H1 (cell line): Measurements from ENCODE around the gene PLGRKT. TPM values are rescaled to one million over a fixed set of nuclear protein-coding genes. Genes with fewer than 3 reads are reported as not detected.
"Not testable (repeated sequence)": the region's sequence is repeated elsewhere in the genome, so short reads cannot be mapped to it uniquely, and the experiment has no call there.

Experiments
- CTCF ChIA-PET: fragments of 300-600 bp; sonication (Branson Sonifier 250); formaldehyde crosslinking; loops from one replicate; lab custom pipeline; 2021; ENCODE audit not compliant: partially characterized antibody; lab: Charles Lee
- POLR2A ChIA-PET: fragments of 300-600 bp; sonication (Branson Sonifier 250); formaldehyde crosslinking; loops from one replicate; lab custom pipeline; 2021; ENCODE audit warnings: inconsistent platforms; ENCODE audit not compliant: partially characterized antibody; lab: Charles Lee
- DNase-seq, 2 experiments: peaks; one replicate each; pipeline versions ENCODE4 v3.0.0 to v3.0.0-alpha.2; 2010 to 2022; ENCODE audit warnings: low spot score in 2 of 2, low read depth in 1 of 2, mixed read lengths in 1 of 2
- FAIRE-seq: peaks from 2 replicates; lab custom pipeline; 2011; peaks lifted over from hg19 to GRCh38; lab: Jason Lieb, UNC
- H2AFZ ChIP-seq: 2 replicates; pipeline ENCODE4 v1.8.1; 2012; ENCODE audit warnings: low read length, inconsistent platforms
- H2AK5ac ChIP-seq: 2 replicates; pipeline ENCODE4 v1.6.1; 2013; ENCODE audit warnings: low read depth, low read length
- H2BK120ac ChIP-seq: replicated peaks from 2 replicates; pipeline ENCODE3; 2013; ENCODE audit warnings: low read depth, low read length, inconsistent platforms
- H2BK12ac ChIP-seq: 2 replicates; pipeline ENCODE4 v1.6.1; 2013; ENCODE audit warnings: low read depth, low read length
- H2BK15ac ChIP-seq: 2 replicates; pipeline ENCODE4 v1.6.1; 2013; ENCODE audit warnings: low read length
- H2BK20ac ChIP-seq: 2 replicates; pipeline ENCODE4 v1.6.1; 2013; ENCODE audit warnings: low read length
- H2BK5ac ChIP-seq: 2 replicates; pipeline ENCODE4 v1.6.1; 2013; ENCODE audit warnings: low read depth, low read length
- H3K14ac ChIP-seq: 2 replicates; pipeline ENCODE4 v1.6.1; 2013; ENCODE audit warnings: inconsistent platforms; ENCODE audit not compliant: insufficient read length
- H3K18ac ChIP-seq: 2 replicates; pipeline ENCODE4 v1.6.1; 2013; ENCODE audit warnings: low read length; ENCODE audit errors: extremely low read depth
- H3K23ac ChIP-seq: 2 replicates; pipeline ENCODE4 v1.6.1; 2013; ENCODE audit warnings: inconsistent platforms; ENCODE audit not compliant: insufficient read length
- H3K23me2 ChIP-seq: 2 replicates; pipeline ENCODE4 v1.6.1; 2013; ENCODE audit warnings: low read depth, low read length
- H3K27ac ChIP-seq: 2 replicates; pipeline ENCODE4 v1.6.1; 2011; ENCODE audit warnings: low read depth, low read length, inconsistent platforms
- H3K27me3 ChIP-seq, 4 experiments: replicated peaks in 1 of 4; 1 replicate in 1 of 4; 2 replicates in 3 of 4; pipeline versions ENCODE4 v1.6.1 to v1.8.1; 2011 to 2013; ENCODE audit warnings: low read length in 3 of 4, mild to moderate bottlenecking in 3 of 4, inconsistent platforms in 2 of 4, mixed read lengths in 2 of 4, moderate library complexity in 1 of 4; ENCODE audit not compliant: control insufficient read depth in 3 of 4, insufficient read depth in 3 of 4; ENCODE audit errors: extremely low read depth in 1 of 4
- H3K36me3 ChIP-seq, 4 experiments: 2 replicates each; pipeline versions ENCODE4 v1.6.1 to v1.8.1; 2011 to 2013; ENCODE audit warnings: mild to moderate bottlenecking in 4 of 4, low read length in 3 of 4, moderate library complexity in 2 of 4, control low read depth in 1 of 4, inconsistent platforms in 1 of 4; ENCODE audit not compliant: insufficient read depth in 4 of 4, control insufficient read depth in 2 of 4
- H3K4ac ChIP-seq: replicated peaks from 2 replicates; pipeline ENCODE3; 2013; ENCODE audit warnings: low read length, low read depth, mixed read lengths, inconsistent platforms; ENCODE audit not compliant: insufficient read length
- H3K4me1 ChIP-seq, 4 experiments: replicated peaks in 1 of 4; 1 replicate in 1 of 4; 2 replicates in 3 of 4; pipeline versions ENCODE4 v1.6.1 to v1.8.1; 2011 to 2013; ENCODE audit warnings: low read length in 3 of 4, inconsistent platforms in 2 of 4, mixed read lengths in 1 of 4; ENCODE audit not compliant: insufficient read depth in 4 of 4, control insufficient read depth in 3 of 4
- H3K4me2 ChIP-seq, 2 experiments: 2 replicates each; pipeline versions ENCODE4 v1.6.1 to v1.8.1; 2011 to 2013; ENCODE audit warnings: low read depth in 2 of 2, low read length in 2 of 2, control low read depth in 1 of 2, inconsistent platforms in 1 of 2, mild to moderate bottlenecking in 1 of 2; ENCODE audit not compliant: insufficient read depth in 1 of 2
- H3K4me3 ChIP-seq, 4 experiments: fragments of 200-600, 300-600 bp in 1 of 4; sonication (generic), shearing (Covaris generic), sonication (Bioruptor Twin) in 1 of 4; 2 replicates each; pipeline versions ENCODE4 v1.5.1 to v1.8.1; 2011 to 2016; ENCODE audit warnings: low read length in 4 of 4, low read depth in 3 of 4, control low read depth in 2 of 4, inconsistent platforms in 2 of 4, mild to moderate bottlenecking in 2 of 4, mixed read lengths in 1 of 4, moderate library complexity in 1 of 4; ENCODE audit not compliant: insufficient read depth in 2 of 4; ENCODE audit errors: extremely low read depth in 1 of 4
- H3K56ac ChIP-seq: replicated peaks from 2 replicates; pipeline ENCODE3; 2013; ENCODE audit warnings: low read depth, mild to moderate bottlenecking, mixed read lengths, low read length, inconsistent platforms; ENCODE audit not compliant: insufficient read length
- H3K79me1 ChIP-seq: 2 replicates; pipeline ENCODE4 v1.6.1; 2013; ENCODE audit warnings: low read depth, low read length, control low read depth
- H3K79me2 ChIP-seq, 2 experiments: 2 replicates each; pipeline versions ENCODE4 v1.6.1 to v1.8.1; 2012 to 2013; ENCODE audit warnings: low read length in 2 of 2, mild to moderate bottlenecking in 2 of 2, inconsistent platforms in 1 of 2; ENCODE audit not compliant: insufficient read depth in 2 of 2, control insufficient read depth in 1 of 2
- H3K9ac ChIP-seq, 4 experiments: replicated peaks in 1 of 4; 1 replicate in 1 of 4; 2 replicates in 3 of 4; pipeline versions ENCODE4 v1.6.1 to v1.8.1; 2011 to 2013; ENCODE audit warnings: low read depth in 3 of 4, low read length in 3 of 4, control low read depth in 2 of 4, mild to moderate bottlenecking in 2 of 4, moderate library complexity in 2 of 4, inconsistent platforms in 1 of 4; ENCODE audit errors: extremely low read depth in 1 of 4
- H3K9me3 ChIP-seq, 2 experiments: 2 replicates each; pipeline versions ENCODE4 v1.6.1 to v1.8.1; 2012 to 2013; ENCODE audit warnings: mild to moderate bottlenecking in 2 of 2, moderate library complexity in 2 of 2, control low read depth in 1 of 2, inconsistent platforms in 1 of 2, low read depth in 1 of 2, low read length in 1 of 2, mixed read lengths in 1 of 2; ENCODE audit not compliant: insufficient read depth in 2 of 2
- H4K20me1 ChIP-seq, 2 experiments: replicated peaks in 1 of 2; 2 replicates each; pipeline versions ENCODE3 to v1.8.1; 2011 to 2013; ENCODE audit warnings: inconsistent platforms in 2 of 2, low read length in 2 of 2, mild to moderate bottlenecking in 1 of 2; ENCODE audit not compliant: insufficient read depth in 2 of 2, control insufficient read depth in 1 of 2
- H4K5ac ChIP-seq: 2 replicates; pipeline ENCODE4 v1.6.1; 2013; ENCODE audit warnings: low read length, low read depth, mixed read lengths, inconsistent platforms; ENCODE audit not compliant: insufficient read length
- H4K8ac ChIP-seq: 2 replicates; pipeline ENCODE4 v1.8.0; 2013; ENCODE audit warnings: mild to moderate bottlenecking, moderate library complexity, low read length, inconsistent platforms; ENCODE audit not compliant: insufficient read depth; ENCODE audit errors: extremely low read depth
- H4K91ac ChIP-seq: replicated peaks from 2 replicates; pipeline ENCODE3; 2013; ENCODE audit warnings: low read length, mixed read lengths, inconsistent platforms; ENCODE audit not compliant: insufficient read length
- EP300 ChIP-seq, 2 experiments: IDR thresholded peaks; 1 replicate in 1 of 2; 2 replicates in 1 of 2; pipeline ENCODE4 v1.6.1; 2011 to 2012; ENCODE audit warnings: low read depth in 2 of 2, low read length in 2 of 2, mild to moderate bottlenecking in 2 of 2, borderline replicate concordance in 1 of 2, inconsistent platforms in 1 of 2, moderate library complexity in 1 of 2
- KDM1A ChIP-seq: fragments of 200-600, 300-600 bp; sonication (generic); IDR thresholded peaks from 2 replicates; pipeline ENCODE4 v1.7.1; 2016; ENCODE audit warnings: mild to moderate bottlenecking, low read length, borderline replicate concordance
- SIRT6 ChIP-seq: IDR thresholded peaks from one replicate; pipeline ENCODE4 v1.7.1; 2012; ENCODE audit warnings: low read length, inconsistent platforms
- SP1 ChIP-seq: IDR thresholded peaks from 2 replicates; pipeline ENCODE4 v1.6.1; 2011; ENCODE audit warnings: low read depth, low read length
- TAF1 ChIP-seq: IDR thresholded peaks from 2 replicates; pipeline ENCODE4 v1.6.1; 2011; ENCODE audit warnings: mild to moderate bottlenecking, low read depth, low read length
- WGBS, 2 experiments: shearing (Covaris generic) in 1 of 2; methylation state at CpG; one replicate each; pipeline versions ENCODE4 v1.1.6 to v1.1.7; 2013 to 2015; ENCODE audit warnings: low lambda C conversion rate in 2 of 2, mixed read lengths in 2 of 2, inconsistent platforms in 1 of 2, low coverage in 1 of 2, missing lambda C conversion rate in 1 of 2; ENCODE audit not compliant: insufficient replicate concordance in 2 of 2, insufficient coverage in 1 of 2, insufficient read length in 1 of 2; ENCODE audit errors: extremely low coverage in 1 of 2, missing lambda C conversion rate in 1 of 2; 5-methylcytosine and 5-hydroxymethylcytosine counted together
- polyA plus RNA-seq, 7 experiments: library from polyadenylated mRNA; depleted of rRNA in 3 of 7; stranded (reverse) in 5 of 7; unstranded in 2 of 7; fragments of >200 nt in 5 of 7; fragments of 200-250 nt in 2 of 7; gene quantifications; 1 replicate in 5 of 7; 2 replicates in 1 of 7; 4 replicates in 1 of 7; pipeline versions ENCODE4 v1.2.1 to v1.2.3, GENCODE V29; 2011 to 2013; ENCODE audit warnings: missing spikeins in 2 of 7, mixed read lengths in 2 of 7
- total RNA-seq: library from RNA; stranded (reverse); fragmentation: NEBNext Ultra II Directional; extraction: Animal tissue kit (Norgen Biotek cat#: 25700); gene quantifications from 2 replicates; pipeline ENCODE4 v1.2.1, GENCODE V29; 2021

Gene PLGRKT
- total and polyA plus RNA-seq, 2 of the 8 experiments (the other 6 are each of a cell fraction or from before 2014, with no cell fraction given): 5.4 to 15.7 TPM

DNA sequence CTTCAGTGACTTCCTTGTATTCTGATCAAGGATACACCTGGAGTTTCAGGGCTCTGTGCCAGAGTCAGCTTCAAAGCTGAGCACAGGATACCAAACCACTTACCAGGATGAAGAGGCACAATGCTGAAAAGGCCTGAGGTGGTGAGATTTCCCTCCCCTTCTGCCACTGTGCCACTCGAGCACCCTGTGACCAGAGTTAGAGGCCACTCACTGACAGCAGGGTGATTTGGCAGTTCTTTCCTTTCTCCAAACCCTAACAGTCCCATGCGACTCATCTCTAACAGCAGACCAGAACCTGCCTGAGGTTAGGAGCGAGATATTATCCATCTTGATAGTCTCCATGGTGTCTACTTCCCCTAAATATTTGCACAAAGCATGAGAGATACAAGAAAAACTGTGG, 1.8 kb downstream of the PLGRKT start (continued):
- TF ChIP-seq SIRT6: no peak
- TF ChIP-seq TAF1: no peak
- no peak for TF ChIP-seq EP300 (IDR thresholded peaks at IDR 0.05; ENCODE audit: borderline replicate concordance in 1 of 2, low read depth in 2 of 2, low read length in 2 of 2)
- TF ChIP-seq SP1: no peak
- TF ChIP-seq KDM1A: no peak

DNA sequence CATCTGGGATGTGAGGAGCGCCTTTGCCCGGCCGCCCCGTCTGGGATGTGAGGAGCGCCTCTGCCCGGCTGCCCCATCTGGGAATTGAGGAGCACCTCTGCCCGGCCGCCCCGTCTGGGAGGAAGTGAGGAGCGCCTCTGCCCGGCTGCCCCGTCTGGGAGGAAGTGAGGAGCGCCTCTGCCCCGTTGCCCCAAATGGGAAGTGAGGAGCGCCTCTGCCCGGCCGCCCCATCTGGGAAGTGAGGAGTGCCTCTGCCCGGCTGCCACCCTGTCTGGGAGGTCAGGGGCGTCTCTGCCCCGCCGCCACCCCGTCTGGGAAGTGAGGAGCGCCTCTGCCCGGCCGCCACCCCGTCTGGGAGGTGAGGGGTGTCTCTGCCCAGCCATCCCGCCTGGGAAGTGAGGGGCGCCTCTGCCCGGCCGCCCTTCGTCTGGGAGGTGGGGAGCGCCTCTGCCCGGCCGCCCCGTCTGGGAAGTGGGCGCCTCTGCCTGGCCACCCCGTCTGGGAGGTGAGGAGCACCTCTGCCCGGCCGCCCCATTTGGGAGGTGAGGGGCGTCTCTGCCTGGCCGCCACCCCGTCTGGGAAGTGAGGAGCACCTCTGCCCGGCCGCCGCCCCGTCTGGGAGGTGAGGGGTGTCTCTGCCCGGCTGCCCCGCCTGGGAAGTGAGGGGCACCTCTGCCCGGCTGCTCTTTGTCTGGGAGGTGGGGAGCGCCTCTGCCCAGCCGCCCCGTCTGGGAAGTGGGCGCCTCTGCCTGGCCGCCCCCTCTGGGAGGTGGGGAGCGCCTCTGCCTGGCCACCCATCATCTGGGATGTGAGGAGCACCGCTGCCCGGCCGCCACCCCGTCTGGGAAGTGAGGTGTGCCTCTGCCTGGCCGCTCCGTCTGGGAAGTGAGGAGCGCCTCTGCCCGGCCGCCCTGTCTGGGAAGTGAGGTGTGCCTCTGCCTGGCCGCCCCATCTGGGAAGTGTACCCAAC, 3.6 kb downstream of the PLGRKT start:
- H2BK120ac ChIP-seq, H4K5ac ChIP-seq, H3K79me2 ChIP-seq, H3K4ac ChIP-seq, H3K14ac ChIP-seq, H4K20me1 ChIP-seq, H3K23ac ChIP-seq, H3K4me3 ChIP-seq, H2AK5ac ChIP-seq, DNase-seq, FAIRE-seq, CTCF ChIA-PET, H4K91ac ChIP-seq, H2BK5ac ChIP-seq, H3K18ac ChIP-seq, H3K79me1 ChIP-seq, H3K9ac ChIP-seq, H3K23me2 ChIP-seq, H2BK12ac ChIP-seq, H3K27me3 ChIP-seq, H2AFZ ChIP-seq, H2BK20ac ChIP-seq, H3K56ac ChIP-seq, H4K8ac ChIP-seq, H2BK15ac ChIP-seq, H3K4me2 ChIP-seq, H3K27ac ChIP-seq, H3K4me1 ChIP-seq: not testable (repeated sequence)
- Histone ChIP-seq H3K9me3 (peaks cover 3 to 27% of the 10 kb centered on the region in 2 experiments; a peak in 2 of 4 replicates), H3K36me3 (peaks cover 3 to 24% (median 5%) of the 10 kb centered on the region in 4 experiments; a peak in 5 of 8 replicates)
- POLR2A ChIA-PET: interaction anchor here (0.7 kb wide), 1 partner anchor 295 kb away, joined by 3 read pairs; no protein-coding TSS in a partner anchor
- 95% methylated on average over 16 of the region's 65 CpGs; no CpG with 5 or more reads in 1 of the 2 experiments for WGBS, 2 experiments
